HG03520 (cell line): ENCODE data around the gene CASKIN2.
"Not testable (repeated sequence)": the region's sequence is repeated elsewhere in the genome, so short reads cannot be mapped to it uniquely, and the experiment has no call there.

Source experiments
- ATAC-seq: cut with Tn5 transposase; IDR thresholded peaks from one replicate; pipeline ENCODE4 v1.9.1; 2021; ENCODE audit warnings: mild to moderate bottlenecking, moderate library complexity; ENCODE audit not compliant: unreplicated experiment

The CASKIN2 gene

GRCh38 chr17:75490953-75491649, 24.2 kb downstream of the CASKIN2 start:
- no peak for ATAC-seq

- ATAC-seq, result no peak
Observed at GRCh38 chr17:75490173-75490743, 25.1 kb downstream of the CASKIN2 start.

DNA sequence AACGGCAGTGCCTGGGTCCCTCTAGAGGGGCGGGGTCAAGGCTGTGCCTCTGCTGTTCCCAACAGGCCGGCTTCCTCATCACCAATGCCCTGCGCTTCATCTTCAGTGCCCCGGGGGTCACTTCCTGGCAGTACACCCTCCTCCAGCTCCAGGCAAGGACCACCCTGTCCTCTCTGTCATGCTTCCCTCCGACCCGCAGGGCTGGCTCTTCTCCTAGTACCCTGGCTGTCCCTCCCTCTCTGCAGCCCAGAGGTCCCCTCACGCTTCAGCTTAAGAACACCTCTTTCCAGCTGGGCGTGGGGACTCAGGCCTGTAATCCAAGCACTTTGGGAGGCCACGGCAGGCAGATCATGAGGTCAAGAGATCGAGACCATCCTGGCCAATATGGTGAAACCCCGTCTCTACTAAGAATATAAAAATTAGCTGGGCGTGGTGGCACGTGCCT, 25.8 kb downstream of the CASKIN2 start:
- no peak for ATAC-seq

GRCh38 chr17:75488693-75489510, 26.4 kb downstream of the CASKIN2 start:
- ATAC-seq, result no peak

- ATAC-seq, result no peak
Observed at GRCh38 chr17:75487351-75488070, 27.8 kb downstream of the CASKIN2 start.

DNA sequence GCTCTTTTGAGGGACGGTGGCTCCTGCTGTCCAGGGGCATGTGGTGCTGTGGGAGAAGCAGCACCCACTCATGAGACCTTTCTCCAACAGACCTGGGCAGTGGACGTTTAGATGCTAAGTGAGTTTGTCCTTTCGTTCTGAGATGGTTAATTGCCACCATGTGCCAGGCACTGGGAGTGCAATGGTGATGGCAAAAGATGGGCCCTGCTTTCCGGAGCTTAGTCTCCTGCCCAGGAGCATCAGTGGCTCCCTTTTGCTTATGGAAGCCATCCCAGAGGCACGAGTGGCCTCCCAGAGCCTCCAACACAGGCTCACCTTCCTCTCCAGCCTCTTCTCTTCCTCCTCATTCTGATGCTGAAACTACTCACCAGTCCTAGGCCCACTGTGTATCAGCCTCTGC, 28.4 kb downstream of the CASKIN2 start:
- no peak for ATAC-seq

DNA sequence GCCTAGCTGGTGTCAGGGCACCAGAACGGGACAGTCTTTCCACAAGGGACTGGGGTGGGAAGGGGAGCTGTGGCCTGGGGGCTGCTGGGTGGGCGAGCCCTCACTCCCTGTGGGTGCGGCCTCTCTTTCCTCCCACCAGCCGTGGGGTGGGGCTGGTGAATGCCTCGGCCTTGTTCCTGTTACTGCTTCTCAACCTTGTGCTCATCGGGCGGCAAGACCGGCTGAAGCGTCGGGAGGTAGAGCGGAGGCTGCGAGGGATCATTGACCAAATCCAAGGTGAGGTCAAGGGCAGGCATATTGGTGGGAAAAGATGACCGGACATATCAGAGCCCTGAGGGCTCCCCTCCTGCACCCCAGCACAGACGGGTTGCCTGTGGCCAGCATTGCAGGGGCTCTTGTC, 29.2 kb downstream of the CASKIN2 start:
- ATAC-seq, result no peak

- ATAC-seq, result no peak
Observed at GRCh38 chr17:75485688-75486087, 29.6 kb downstream of the CASKIN2 start.

GRCh38 chr17:75482098-75482942, 33.0 kb downstream of the CASKIN2 start:
- no peak for ATAC-seq

DNA sequence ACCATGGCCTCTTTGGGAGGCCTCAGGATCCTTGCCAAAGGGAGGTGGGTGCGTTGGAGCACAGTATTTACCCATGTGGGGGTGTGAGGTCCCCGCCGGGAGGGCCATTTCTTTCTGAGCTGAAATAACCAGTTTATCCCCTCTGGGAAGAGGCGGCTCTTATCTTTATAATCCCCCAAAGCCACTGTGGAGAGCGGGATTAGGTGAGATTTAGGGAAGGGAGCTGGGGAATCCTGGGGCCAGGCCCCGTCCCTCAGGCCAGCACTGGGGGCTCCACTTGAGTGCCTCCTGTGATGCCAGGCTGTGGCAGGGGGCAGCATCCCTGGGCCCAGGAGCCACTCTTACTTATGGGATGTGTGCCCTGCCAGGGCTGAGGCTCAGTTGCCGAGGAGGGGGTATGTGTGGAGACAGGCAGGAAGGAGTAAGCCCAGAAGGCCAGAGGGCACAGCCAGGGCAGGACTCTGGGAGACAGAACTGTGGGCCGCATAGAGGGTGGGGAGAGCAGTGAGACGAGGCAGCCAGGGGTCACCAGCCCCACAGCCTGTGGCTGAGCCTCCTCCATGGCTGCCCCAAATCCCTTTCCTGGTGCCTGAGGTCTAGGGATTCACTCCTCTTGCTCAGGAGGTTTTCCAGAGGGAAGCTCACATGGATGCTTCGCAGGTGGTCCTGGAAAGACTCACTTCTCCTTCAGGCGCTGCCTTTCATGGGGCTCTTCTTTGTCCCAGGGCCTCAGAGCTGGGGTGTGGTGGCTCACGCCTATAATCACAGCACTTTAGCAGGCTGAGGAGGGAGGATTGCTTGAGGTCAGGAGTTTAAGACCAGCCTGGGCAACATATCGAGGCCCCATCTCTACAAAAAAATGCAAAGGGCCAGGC, 33.9 kb downstream of the CASKIN2 start:
- ATAC-seq, result no peak

- ATAC-seq, result no peak
Observed at GRCh38 chr17:75480281-75480680, 35.1 kb downstream of the CASKIN2 start.

DNA sequence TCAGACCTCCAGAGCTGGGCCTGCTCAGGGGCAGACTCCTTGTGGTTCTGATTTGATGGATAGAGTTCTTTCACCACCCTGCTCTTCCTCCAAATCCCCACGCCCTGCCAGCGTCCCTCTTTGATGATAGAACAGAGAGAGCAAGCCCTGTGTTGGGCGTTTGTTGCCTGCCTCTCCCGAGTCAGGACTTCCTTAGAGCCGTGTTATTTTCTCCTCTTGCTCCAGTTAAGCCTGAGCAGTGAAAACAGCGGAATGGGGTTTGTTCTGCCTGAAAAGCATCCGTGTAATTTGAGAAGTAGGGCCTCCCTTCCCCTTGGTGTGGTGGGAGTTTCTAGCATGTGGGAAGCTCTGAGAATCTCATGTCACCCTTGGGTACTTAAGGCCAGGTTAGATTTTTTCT, 36.8 kb downstream of the CASKIN2 start:
- no peak for ATAC-seq

DNA sequence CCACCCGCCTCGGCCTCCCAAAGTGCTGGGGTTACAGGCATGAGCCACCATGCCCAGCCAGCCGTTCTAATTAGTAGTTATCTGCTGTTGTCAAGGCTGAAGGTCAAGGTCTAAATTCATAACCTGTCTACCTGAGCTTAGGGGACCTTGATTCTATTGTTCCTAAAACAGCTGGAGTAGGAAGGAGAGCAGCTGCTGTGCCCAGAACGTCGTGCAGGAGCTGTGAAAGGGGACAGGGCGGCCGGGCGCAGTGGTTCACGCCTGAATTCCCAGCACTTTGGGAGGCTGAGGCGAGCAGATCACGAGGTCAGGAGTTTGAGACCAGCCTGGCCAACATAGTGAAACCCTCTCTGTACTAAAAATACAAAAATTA, 37.9 kb downstream of the CASKIN2 start:
- ATAC-seq, result not testable (repeated sequence)

DNA sequence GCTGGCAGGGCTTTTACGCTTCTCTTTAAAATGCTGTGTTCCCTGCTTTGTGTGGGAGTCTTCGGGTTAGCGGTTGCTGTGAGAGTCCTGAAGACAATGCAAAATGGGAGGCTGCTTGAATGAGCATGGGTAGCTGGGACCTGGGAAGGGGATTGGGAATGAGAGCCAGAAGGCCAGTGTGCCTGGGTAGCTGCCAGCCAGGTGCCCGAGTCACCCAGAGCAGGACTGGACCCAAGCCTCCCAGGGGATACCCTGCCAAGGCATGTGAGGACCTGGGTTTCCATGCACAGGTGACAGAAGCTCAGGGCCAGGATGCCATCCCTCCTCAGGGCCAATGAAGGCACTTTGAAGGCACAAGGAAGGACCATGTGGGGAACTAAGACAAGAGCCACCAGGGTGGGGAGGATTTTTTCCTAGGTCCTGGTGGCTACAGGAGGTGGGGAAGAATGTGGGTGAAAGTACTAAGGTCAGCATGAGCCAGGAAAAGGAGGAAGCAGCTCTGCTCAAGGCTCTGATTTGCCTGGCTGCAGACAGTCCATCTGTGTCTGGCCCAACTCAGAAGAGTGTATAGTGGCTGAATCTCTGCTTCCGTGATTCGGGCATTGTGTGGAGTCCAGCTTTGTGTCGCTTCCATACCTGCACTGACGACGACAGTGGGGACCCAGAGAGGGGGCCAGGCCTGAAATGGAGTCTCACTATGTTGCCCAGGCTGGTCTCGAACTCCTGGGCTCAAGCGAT, 38.4 kb downstream of the CASKIN2 start:
- no peak for ATAC-seq

DNA sequence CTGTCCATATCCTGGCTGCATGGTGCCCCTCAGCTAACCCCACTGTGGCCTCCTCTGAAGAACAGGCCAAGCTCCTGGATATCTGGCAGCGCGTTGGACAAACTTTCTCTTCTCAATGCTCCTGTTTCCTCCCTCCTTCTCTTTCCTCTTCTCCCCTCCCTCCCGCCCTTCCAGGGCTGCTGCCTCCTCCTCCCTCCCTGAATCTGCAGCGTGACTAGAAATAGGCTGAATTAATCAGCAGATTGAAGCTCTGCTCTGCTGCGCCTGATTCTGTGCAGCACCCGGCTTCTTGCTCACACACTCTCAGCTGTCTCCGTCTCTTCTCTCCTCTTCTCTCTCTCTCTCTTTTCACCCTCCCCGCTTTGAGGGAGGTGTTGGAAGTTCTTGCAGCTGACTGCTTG, 39.1 kb downstream of the CASKIN2 start:
- ATAC-seq, result no peak

GRCh38 chr17:75475851-75476250, 39.5 kb downstream of the CASKIN2 start:
- ATAC-seq, result no peak

- ATAC-seq, result no peak
Observed at GRCh38 chr17:75475144-75475835, 40.0 kb downstream of the CASKIN2 start.

DNA sequence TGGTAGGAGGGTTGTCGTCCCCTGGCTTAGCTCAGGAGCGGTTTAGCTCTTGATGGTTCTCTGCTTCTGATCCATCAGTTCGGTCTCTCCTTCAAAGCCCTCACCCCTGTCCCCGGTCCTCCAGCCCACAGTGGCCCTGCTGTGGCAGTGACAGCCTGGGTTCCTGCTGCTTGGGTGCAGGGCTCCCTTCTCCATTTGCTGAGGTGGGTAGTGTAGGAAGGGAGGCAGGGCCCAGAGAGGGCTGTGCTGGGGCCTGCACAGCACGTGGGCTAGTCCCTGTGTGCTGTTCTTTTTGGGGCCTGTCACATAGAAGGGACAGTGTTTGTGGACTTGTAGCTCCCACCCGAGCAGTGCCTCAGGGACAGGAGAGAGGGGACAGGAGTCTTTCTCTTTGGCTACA, 40.6 kb downstream of the CASKIN2 start:
- ATAC-seq, result no peak
